ENCODE results near the gene SCN11A.

GRCh38 chr3:39021029-39021428, 30.7 kb downstream of the SCN11A start:
- no peak for TF ChIP-seq CTCF (IDR thresholded peaks at IDR 0.05)
- TF ChIP-seq POLR2A (IDR thresholded peaks at IDR 0.05) = no peak

All from suprapubic skin (tissue), 3 donors.